Right atrium auricular region (tissue), 2 donors: ENCODE data around the gene PHLDA2. TPM values are rescaled to one million over a fixed set of nuclear protein-coding genes. Genes with fewer than 3 reads are reported as not detected.

Experiments
- DNase-seq: peaks from one replicate; pipeline ENCODE4 v3.0.0-alpha.2; 2019; ENCODE audit warnings: low spot score
- H3K27ac ChIP-seq, 2 donors: fragments of 200-600 bp; sonication (generic); 1 replicate in 1 of 2; 2 replicates in 1 of 2; pipeline ENCODE4 v1.5.1; 2016 to 2019
- H3K27me3 ChIP-seq, 2 donors: fragments of 200-600 bp; sonication (generic); one replicate each; pipeline versions ENCODE4 v1.5.1 to v1.6.0; 2017 to 2019
- H3K36me3 ChIP-seq: fragments of 200-600 bp; sonication (generic); one replicate; pipeline ENCODE4 v1.5.1; 2016
- H3K4me1 ChIP-seq, 2 donors: fragments of 200-600 bp; sonication (generic); one replicate each; pipeline versions ENCODE4 v1.5.1 to v1.6.0; 2017 to 2019
- H3K4me3 ChIP-seq, 2 donors: fragments of 200-600 bp; sonication (generic); 1 replicate in 1 of 2; 2 replicates in 1 of 2; pipeline ENCODE4 v1.5.1; 2017 to 2019; ENCODE audit warnings: mild to moderate bottlenecking in 1 of 2, moderate library complexity in 1 of 2
- H3K9me3 ChIP-seq, 2 donors: fragments of 200-600 bp; sonication (generic); one replicate each; pipeline ENCODE4 v1.5.1; 2019
- CTCF ChIP-seq, 2 donors: fragments of 200-600 bp; sonication (generic); IDR thresholded peaks; one replicate each; pipeline ENCODE4 v1.5.1; 2019; ENCODE audit warnings: antibody characterized with exemption in 2 of 2
- total RNA-seq, 2 donors: library from RNA; depleted of rRNA; stranded (reverse); fragments of >200 nt; gene quantifications; one replicate each; pipeline ENCODE4 v1.1.0, GENCODE V29; 2016

PHLDA2 gene
- total RNA-seq, result 1 to 10 TPM; 1.8 to 2.6 TPM

GRCh38 chr11:2928605-2929530 is at the start of gene PHLDA2:
PHLDA2 (minus strand) TSS chr11:2929420; CDS start chr11:2929364, 56 bp downstream.
- Histone ChIP-seq H3K4me1 (peaks cover 0 to 39% of the 10 kb centered on the region in 2 donors), H3K9me3 (no peaks in the 10 kb centered on the region), H3K36me3 (no peaks in the 10 kb centered on the region), H3K4me3 (peak within 1 kb of the TSS; percentile 43 to 60), H3K27ac (peak within 1 kb of the TSS; percentile 29 to 52), H3K27me3 (peaks cover 0 to 6% of the 10 kb centered on the region in 2 donors)
- TF ChIP-seq CTCF (IDR thresholded peaks at IDR 0.05), result no peak
- no peak for DNase-seq

- H3K36me3 ChIP-seq, result peaks cover 51% of the 10 kb centered on the region
Measured at GRCh38 chr11:2977113-2977512, 47.9 kb upstream of the PHLDA2 start.

GRCh38 chr11:2976294-2977063 is 47.3 kb upstream of the PHLDA2 start:
- Histone ChIP-seq H3K36me3 (peaks cover 58% of the 10 kb centered on the region), H3K27ac (no peak overlapping the region), H3K27me3 (no peaks in the 10 kb centered on the region), H3K4me1 (peaks cover 0 to 13% of the 10 kb centered on the region in 2 donors), H3K9me3 (no peaks in the 10 kb centered on the region), H3K4me3 (no peak overlapping the region)
- TF ChIP-seq CTCF (IDR thresholded peaks at IDR 0.05), result no peak
- DNase-seq, result no peak

More at GRCh38 chr11:2977113-2977512, 47.9 kb upstream of the PHLDA2 start:
- H3K4me1 ChIP-seq, result peaks cover 0 to 17% of the 10 kb centered on the region in 2 donors
- DNase-seq, result no peak
- H3K27ac ChIP-seq, result no peak overlapping the region
- H3K27me3 ChIP-seq, result no peaks in the 10 kb centered on the region
- no peak overlapping the region for H3K4me3 ChIP-seq
- no peaks in the 10 kb centered on the region for H3K9me3 ChIP-seq
- no peak for TF ChIP-seq CTCF (IDR thresholded peaks at IDR 0.05)

- Histone ChIP-seq H3K27me3 (no peaks in the 10 kb centered on the region), H3K9me3 (no peaks in the 10 kb centered on the region), H3K4me3 (no peak overlapping the region), H3K27ac (no peak overlapping the region), H3K36me3 (peaks cover 67% of the 10 kb centered on the region), H3K4me1 (peaks cover 0 to 13% of the 10 kb centered on the region in 2 donors)
- DNase-seq, result no peak
- TF ChIP-seq CTCF (IDR thresholded peaks at IDR 0.05), result peak in 1 of 2 donors; percentile 59
Measured at GRCh38 chr11:2975594-2975993, 46.4 kb upstream of the PHLDA2 start.

- H3K4me3 ChIP-seq, result no peak overlapping the region
- H3K36me3 ChIP-seq, result peaks cover 77% of the 10 kb centered on the region
- peaks cover 0 to 13% of the 10 kb centered on the region in 2 donors for H3K4me1 ChIP-seq
- no peak for TF ChIP-seq CTCF (IDR thresholded peaks at IDR 0.05)
- H3K9me3 ChIP-seq, result no peaks in the 10 kb centered on the region
- DNase-seq, result no peak
- no peak overlapping the region for H3K27ac ChIP-seq
- H3K27me3 ChIP-seq, result no peaks in the 10 kb centered on the region
Measured at GRCh38 chr11:2974272-2974671, 45.1 kb upstream of the PHLDA2 start.
